NCI-H2196 treated with DMSO at 0.1 percent for 48 hours (cell line): ENCODE results near the gene OR10H3.
"Not testable (repeated sequence)": the region's sequence is repeated elsewhere in the genome, so short reads cannot be mapped to it uniquely, and the experiment has no call there.

ENCODE experiments used
- DNase-seq: peaks from one replicate; lab custom pipeline; 2025; ENCODE audit not compliant: unreplicated experiment; lab: John Stamatoyannopoulos, UW

OR10H3 gene

GRCh38 chr19:15776991-15777970 is 39.5 kb downstream of the OR10H3 start:
- DNase-seq = no peak

GRCh38 chr19:15779756-15780476 is 42.1 kb downstream of the OR10H3 start:
- peak; percentile 95 for DNase-seq

- peak; percentile 29 for DNase-seq
Measured at GRCh38 chr19:15780610-15781418, 43.0 kb downstream of the OR10H3 start.

GRCh38 chr19:15781661-15782060 is 43.9 kb downstream of the OR10H3 start:
- DNase-seq = no peak

- DNase-seq = no peak
Measured at GRCh38 chr19:15782211-15782610, 44.4 kb downstream of the OR10H3 start.

GRCh38 chr19:15782896-15783295 is 45.1 kb downstream of the OR10H3 start:
- not testable (repeated sequence) for DNase-seq

GRCh38 chr19:15787611-15788155 is 49.9 kb downstream of the OR10H3 start, which contains the start of gene OR10H5:
TSS of gene OR10H5 (plus strand) at chr19:15787661. CDS start at chr19:15794049, 6,388 bp downstream.
- DNase-seq = no peak

- DNase-seq = no peak
Measured at GRCh38 chr19:15788594-15789270, 50.9 kb downstream of the OR10H3 start.

- DNase-seq = no peak
Measured at GRCh38 chr19:15790096-15790495, 52.3 kb downstream of the OR10H3 start.
